K562 (cell line): Measurements from ENCODE around the gene INVS. TPM values are rescaled to one million over a fixed set of nuclear protein-coding genes. Genes with fewer than 3 reads are reported as not detected.

ENCODE experiments used
- CEBPG ChIP-seq, 3 experiments: fragments of 200-800 bp in 1 of 3; sonication (Bioruptor generic) in 1 of 3; sonication (generic) in 1 of 3; formaldehyde crosslinking in 1 of 3; IDR thresholded peaks in 2 of 3; conservative IDR thresholded peaks in 1 of 3; 2 replicates each; pipeline versions ENCODE4 v1.6.1 to v1.8.0; 2016 to 2022; ENCODE audit warnings: missing compliant biosample characterization in 2 of 3, missing genetic modification characterization in 2 of 3, mild to moderate bottlenecking in 1 of 3, missing genetic modification reagents in 1 of 3
- DPF2 ChIP-seq: fragments of 450-650 bp; IDR thresholded peaks from 2 replicates; pipeline ENCODE4 v1.6.1; 2016
- ETV1 ChIP-seq: fragments of 450-650 bp; conservative IDR thresholded peaks from 2 replicates; pipeline ENCODE4 v1.6.1; 2016; ENCODE audit warnings: missing genetic modification characterization, control low read depth, low read depth, missing compliant biosample characterization
- FOXA3 ChIP-seq, 2 experiments: fragments of 450-650 bp in 1 of 2; sonication (generic) in 1 of 2; formaldehyde crosslinking; IDR thresholded peaks in 1 of 2; conservative IDR thresholded peaks in 1 of 2; 2 replicates each; pipeline versions ENCODE4 v1.4.0 to v1.8.0; 2020 to 2022; ENCODE audit warnings: mild to moderate bottlenecking in 2 of 2, missing genetic modification reagents in 1 of 2
- FOXK1 ChIP-seq: sonication (generic); formaldehyde crosslinking; IDR thresholded peaks from 2 replicates; pipeline ENCODE4 v1.8.0; 2022; ENCODE audit warnings: missing genetic modification reagents, mild to moderate bottlenecking, borderline replicate concordance
- KDM5B ChIP-seq: fragments of 200-600 bp; sonication (generic); IDR thresholded peaks from 2 replicates; pipeline ENCODE4 v1.6.1; 2012; ENCODE audit warnings: low read depth, mild to moderate bottlenecking, moderate library complexity, low read length, control low read depth, inconsistent platforms; ENCODE audit not compliant: insufficient replicate concordance
- SRSF1 ChIP-seq: fragments of 200-400 bp; formaldehyde crosslinking; IDR thresholded peaks from 2 replicates; pipeline ENCODE4 v1.6.1; 2017; ENCODE audit warnings: mild to moderate bottlenecking, low read depth, low read length, moderate library complexity
- ZNF699 ChIP-seq: fragments of 250-450 bp; sonication (Bioruptor Pico); IDR thresholded peaks from 2 replicates; pipeline ENCODE4 v1.8.0; 2021; ENCODE audit warnings: mild to moderate bottlenecking, moderate library complexity; ENCODE audit not compliant: insufficient replicate concordance
- ZNF707 ChIP-seq: fragments of 250-450 bp; sonication (Bioruptor Pico); conservative IDR thresholded peaks from 2 replicates; pipeline ENCODE4 v1.8.0; 2022; ENCODE audit warnings: inconsistent platforms, mild to moderate bottlenecking, moderate library complexity
- polyA plus RNA-seq, 8 experiments: library from polyadenylated mRNA; depleted of rRNA in 4 of 8; stranded (reverse) in 5 of 8; unstranded in 3 of 8; fragments of >200 nt; fragmentation: Nextera tagmentation in 2 of 8; fragmentation: Illumina TruSeq in 1 of 8; extraction: Ambion mirVana in 2 of 8; extraction: Trizol in 1 of 8; gene quantifications; 2 replicates each; pipeline versions ENCODE4 v1.2.1 to v1.2.3, GENCODE V29; 2011 to 2014; ENCODE audit warnings: inconsistent platforms in 1 of 8, missing spikeins in 1 of 8
- total RNA-seq, 7 experiments: library from RNA; depleted of rRNA in 6 of 7; stranded (reverse); fragments of >200 nt in 6 of 7; fragmentation: Illumina TruSeq in 2 of 7; extraction: Trizol in 2 of 7; gene quantifications; 2 replicates each; pipeline versions ENCODE4 v1.2.1 to v1.2.3, GENCODE V29; 2011 to 2021; ENCODE audit warnings: low replicate concordance in 1 of 7
- TF ChIP-seq, protein P1 (sequence below): sonication (generic); formaldehyde crosslinking; IDR thresholded peaks from 2 replicates; pipeline ENCODE4 v1.8.1; 2023; ENCODE audit warnings: missing genetic modification reagents, mild to moderate bottlenecking, borderline replicate concordance
- TF ChIP-seq, protein P2 (sequence below), 2 experiments: fragments of 450-650 bp; IDR thresholded peaks; 2 replicates each; pipeline ENCODE4 v1.6.1; 2016

INVS gene
- total and polyA plus RNA-seq, 9 of the 15 experiments (the other 6 are each of a cell fraction or from before 2014, with no cell fraction given), result 0.77 to 18.5 (median 10.0) TPM

DNA sequence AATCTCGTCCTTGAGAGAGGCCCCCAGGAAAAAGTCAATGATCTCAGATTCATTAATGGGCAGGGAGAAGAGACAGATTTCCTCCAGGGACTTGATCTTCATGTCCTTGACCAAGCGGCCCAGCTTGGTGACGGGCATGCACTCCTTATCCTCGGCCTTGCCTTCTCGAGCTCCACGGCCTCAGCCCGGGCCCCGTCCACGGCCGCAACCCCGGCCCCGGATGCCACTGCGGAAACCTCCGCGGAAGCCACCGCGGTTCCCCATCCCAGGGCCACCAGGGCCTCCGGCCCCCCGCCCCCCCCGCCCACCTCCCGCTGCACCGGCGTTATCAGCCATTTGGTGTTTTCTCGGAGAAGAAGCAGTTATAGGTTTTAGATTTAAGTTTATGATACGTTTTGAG is 18.3 kb downstream of the INVS start (continued):
- TF ChIP-seq, protein P1, sequence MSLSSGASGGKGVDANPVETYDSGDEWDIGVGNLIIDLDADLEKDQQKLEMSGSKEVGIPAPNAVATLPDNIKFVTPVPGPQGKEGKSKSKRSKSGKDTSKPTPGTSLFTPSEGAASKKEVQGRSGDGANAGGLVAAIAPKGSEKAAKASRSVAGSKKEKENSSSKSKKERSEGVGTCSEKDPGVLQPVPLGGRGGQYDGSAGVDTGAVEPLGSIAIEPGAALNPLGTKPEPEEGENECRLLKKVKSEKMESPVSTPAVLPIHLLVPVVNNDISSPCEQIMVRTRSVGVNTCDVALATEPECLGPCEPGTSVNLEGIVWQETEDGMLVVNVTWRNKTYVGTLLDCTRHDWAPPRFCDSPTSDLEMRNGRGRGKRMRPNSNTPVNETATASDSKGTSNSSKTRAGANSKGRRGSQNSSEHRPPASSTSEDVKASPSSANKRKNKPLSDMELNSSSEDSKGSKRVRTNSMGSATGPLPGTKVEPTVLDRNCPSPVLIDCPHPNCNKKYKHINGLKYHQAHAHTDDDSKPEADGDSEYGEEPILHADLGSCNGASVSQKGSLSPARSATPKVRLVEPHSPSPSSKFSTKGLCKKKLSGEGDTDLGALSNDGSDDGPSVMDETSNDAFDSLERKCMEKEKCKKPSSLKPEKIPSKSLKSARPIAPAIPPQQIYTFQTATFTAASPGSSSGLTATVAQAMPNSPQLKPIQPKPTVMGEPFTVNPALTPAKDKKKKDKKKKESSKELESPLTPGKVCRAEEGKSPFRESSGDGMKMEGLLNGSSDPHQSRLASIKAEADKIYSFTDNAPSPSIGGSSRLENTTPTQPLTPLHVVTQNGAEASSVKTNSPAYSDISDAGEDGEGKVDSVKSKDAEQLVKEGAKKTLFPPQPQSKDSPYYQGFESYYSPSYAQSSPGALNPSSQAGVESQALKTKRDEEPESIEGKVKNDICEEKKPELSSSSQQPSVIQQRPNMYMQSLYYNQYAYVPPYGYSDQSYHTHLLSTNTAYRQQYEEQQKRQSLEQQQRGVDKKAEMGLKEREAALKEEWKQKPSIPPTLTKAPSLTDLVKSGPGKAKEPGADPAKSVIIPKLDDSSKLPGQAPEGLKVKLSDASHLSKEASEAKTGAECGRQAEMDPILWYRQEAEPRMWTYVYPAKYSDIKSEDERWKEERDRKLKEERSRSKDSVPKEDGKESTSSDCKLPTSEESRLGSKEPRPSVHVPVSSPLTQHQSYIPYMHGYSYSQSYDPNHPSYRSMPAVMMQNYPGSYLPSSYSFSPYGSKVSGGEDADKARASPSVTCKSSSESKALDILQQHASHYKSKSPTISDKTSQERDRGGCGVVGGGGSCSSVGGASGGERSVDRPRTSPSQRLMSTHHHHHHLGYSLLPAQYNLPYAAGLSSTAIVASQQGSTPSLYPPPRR (CRISPR knock-in tag), result no peak
- TF ChIP-seq KDM5B (no peak), FOXK1 (no peak), FOXA3 (CRISPR knock-in tag; conservative IDR thresholded peaks at IDR 0.05 in 1 of 2, IDR thresholded peaks at IDR 0.05 in 1 of 2) (no peak), DPF2 (no peak), ZNF707 (CRISPR knock-in tag) (no peak), SRSF1 (no peak), CEBPG (CRISPR knock-in tag; IDR thresholded peaks at IDR 0.05) (no peak), CEBPG (tag; conservative IDR thresholded peaks at IDR 0.05 in 1 of 2, IDR thresholded peaks at IDR 0.05 in 1 of 2) (no peak), ETV1 (tag) (no peak), ZNF699 (CRISPR knock-in tag) (no peak)
- TF ChIP-seq, protein P2, sequence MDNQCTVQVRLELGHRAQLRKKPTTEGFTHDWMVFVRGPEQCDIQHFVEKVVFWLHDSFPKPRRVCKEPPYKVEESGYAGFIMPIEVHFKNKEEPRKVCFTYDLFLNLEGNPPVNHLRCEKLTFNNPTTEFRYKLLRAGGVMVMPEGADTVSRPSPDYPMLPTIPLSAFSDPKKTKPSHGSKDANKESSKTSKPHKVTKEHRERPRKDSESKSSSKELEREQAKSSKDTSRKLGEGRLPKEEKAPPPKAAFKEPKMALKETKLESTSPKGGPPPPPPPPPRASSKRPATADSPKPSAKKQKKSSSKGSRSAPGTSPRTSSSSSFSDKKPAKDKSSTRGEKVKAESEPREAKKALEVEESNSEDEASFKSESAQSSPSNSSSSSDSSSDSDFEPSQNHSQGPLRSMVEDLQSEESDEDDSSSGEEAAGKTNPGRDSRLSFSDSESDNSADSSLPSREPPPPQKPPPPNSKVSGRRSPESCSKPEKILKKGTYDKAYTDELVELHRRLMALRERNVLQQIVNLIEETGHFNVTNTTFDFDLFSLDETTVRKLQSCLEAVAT (IDR thresholded peaks at IDR 0.05), result no peak
